HG03135 (cell line): Measurements from ENCODE around the gene ZNF479.
"Not testable (repeated sequence)": the region's sequence is repeated elsewhere in the genome, so short reads cannot be mapped to it uniquely, and the experiment has no call there.

Experiments
- ATAC-seq: cut with Tn5 transposase; IDR thresholded peaks from one replicate; pipeline ENCODE4 v1.9.1; 2021; ENCODE audit warnings: mild to moderate bottlenecking, moderate library complexity; ENCODE audit not compliant: unreplicated experiment

Gene ZNF479

GRCh38 chr7:57132336-57132735, at the start of gene ZNF479:
Gene ZNF479 (minus strand): TSS chr7:57132436. CDS start chr7:57132324, 112 bp downstream.
- not testable (repeated sequence) for ATAC-seq

GRCh38 chr7:57182031-57182430, 49.8 kb upstream of the ZNF479 start:
- no peak for ATAC-seq

GRCh38 chr7:57181281-57181680, 49.0 kb upstream of the ZNF479 start:
- no peak for ATAC-seq

GRCh38 chr7:57179776-57180415, 47.7 kb upstream of the ZNF479 start:
- ATAC-seq, result no peak

- no peak for ATAC-seq
Observed at GRCh38 chr7:57178768-57179139, 46.5 kb upstream of the ZNF479 start.

GRCh38 chr7:57177856-57178767, 45.9 kb upstream of the ZNF479 start:
- ATAC-seq, result no peak

GRCh38 chr7:57176928-57177635, 44.8 kb upstream of the ZNF479 start:
- no peak for ATAC-seq

GRCh38 chr7:57165285-57165899, 33.2 kb upstream of the ZNF479 start:
- ATAC-seq, result no peak

- ATAC-seq, result not testable (repeated sequence)
Observed at GRCh38 chr7:57120123-57120784, 12.0 kb downstream of the ZNF479 start.
